GM18498 (cell line): ENCODE data around the gene TBC1D14.

ENCODE experiments used
- ATAC-seq: cut with Tn5 transposase; IDR thresholded peaks from one replicate; pipeline ENCODE4 v1.9.1; 2021; ENCODE audit warnings: mild to moderate bottlenecking, moderate library complexity; ENCODE audit not compliant: unreplicated experiment

TBC1D14 gene

DNA sequence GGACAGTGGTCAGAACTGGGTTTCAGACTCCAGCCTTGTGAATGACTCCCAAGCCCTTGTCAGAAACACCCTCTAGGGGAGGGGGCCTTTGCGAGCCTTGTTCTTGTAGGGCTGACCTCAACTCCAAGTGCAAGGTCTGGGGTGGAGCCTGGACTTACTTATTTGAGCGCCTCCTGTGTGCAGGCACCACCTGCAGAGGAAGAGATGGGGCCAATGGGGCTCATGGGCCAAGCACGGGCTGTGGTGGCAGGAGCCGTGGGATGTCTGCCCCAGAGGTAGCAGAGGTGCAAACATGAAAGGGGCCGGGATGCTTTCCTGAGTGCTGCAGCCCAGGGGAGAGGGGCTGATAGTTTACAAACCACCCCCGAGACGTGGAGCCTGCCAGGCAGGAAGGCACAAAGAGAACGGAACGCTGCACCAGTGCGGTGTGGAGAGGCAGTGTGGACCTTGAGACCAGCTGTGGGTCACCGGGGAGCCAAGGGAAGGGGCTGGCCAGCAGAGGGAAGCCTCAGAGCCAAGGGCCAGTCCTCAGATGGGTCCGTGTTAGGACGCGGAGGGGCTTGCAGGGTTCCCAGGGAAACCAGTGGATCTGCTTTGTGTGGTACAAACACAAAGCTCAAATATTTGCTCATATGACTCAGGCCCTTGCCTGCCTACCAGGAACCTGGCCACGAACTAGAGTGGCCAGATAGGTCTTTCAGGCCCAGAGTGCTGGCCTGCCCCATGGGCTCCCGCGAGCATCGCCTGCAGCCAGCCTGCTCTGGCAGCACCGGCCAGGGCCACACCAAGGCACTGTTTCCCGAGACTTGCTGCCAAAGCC is 124.8 kb downstream of the TBC1D14 start:
- no peak for ATAC-seq

DNA sequence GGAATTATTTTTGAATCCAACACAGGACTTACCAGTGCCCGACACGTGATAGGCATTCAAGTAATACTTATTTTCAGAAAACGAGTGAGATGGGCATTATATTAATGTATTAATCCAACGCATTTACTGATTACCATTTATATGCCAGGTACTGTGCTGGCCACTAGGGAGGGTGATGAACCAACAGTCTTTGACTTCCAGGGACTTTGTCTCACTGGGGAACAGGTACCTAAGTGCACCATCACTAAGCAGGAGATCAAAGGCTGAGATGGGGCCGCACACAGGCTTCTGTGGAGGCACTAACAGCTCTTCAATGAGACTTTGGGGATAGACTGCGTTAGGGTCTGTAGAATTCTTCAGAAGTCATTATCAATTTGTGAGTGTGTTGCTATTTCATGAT is 127.8 kb downstream of the TBC1D14 start:
- no peak for ATAC-seq

DNA sequence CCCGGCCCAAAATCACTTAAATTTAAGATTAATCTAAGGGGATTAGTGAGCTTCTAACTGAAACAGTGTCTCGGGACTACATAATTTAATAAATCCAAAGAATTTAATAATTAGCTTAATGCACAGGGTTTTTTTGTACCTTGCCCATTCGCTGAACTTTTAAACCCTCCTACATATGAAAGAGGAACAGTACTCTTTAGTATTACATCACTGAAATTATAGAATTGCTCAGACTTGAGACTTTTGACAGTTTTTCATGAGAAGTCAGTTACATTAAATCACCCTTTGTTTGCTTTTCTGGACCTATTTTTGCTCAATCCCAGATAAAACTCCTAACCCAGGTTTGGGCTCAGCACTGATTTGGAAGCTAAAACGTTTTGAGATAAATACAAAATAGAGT is 131.1 kb downstream of the TBC1D14 start:
- no peak for ATAC-seq

DNA sequence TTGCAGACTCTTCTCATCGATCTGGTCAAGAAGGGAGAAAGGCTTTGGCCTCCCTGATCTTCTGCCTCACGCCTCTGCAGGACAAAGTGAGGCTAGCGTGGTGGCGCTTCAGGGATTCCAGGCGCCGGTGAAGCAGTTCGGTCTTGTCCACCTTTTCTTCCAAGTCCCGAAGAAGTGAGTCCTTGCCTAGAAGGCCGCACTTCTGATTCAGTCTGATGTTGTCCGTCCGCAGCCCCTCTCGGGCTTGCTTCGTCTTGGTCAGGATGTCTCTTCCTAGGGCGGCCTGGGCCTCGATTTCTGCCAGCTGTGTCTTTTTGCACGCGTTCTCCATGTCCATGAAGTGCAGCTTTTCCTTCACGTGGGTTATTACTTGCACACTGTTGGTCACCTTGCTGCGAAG is 131.6 kb downstream of the TBC1D14 start:
- no peak for ATAC-seq

DNA sequence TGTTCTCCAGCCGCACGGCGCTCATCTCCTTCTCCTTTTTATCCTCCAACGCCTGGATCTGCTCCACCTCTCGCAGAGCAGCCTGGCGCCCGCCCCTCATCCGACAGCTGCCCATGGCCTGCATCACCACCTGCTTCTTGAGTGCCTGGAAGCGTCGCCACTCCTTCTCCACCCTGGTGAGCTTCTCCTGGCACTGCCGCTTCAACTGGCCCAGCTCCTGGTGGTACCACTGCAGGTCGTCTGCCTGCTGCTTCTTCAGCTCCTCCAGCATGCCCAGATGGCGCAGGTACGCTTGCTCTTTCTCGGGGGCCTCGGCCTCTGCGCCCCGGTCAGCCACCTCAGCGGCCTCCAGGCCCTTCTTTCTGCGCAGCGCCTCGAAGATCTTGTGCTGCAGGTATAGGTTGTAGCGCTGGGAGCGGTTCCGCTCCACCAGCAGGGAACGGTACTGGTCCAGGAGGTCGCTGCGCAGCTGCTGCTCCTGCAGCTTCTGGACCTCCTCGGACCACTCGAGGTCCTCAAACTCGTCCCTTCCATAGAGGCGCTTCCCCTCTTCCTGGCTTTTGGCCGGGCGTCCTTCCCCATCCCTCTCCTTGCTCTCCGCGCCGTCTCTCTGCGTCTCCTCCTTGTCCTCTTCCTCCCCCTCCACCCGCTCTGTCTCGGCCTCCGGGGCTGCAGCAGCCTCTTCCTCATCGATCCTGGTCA is 132.3 kb downstream of the TBC1D14 start:
- ATAC-seq, result no peak

DNA sequence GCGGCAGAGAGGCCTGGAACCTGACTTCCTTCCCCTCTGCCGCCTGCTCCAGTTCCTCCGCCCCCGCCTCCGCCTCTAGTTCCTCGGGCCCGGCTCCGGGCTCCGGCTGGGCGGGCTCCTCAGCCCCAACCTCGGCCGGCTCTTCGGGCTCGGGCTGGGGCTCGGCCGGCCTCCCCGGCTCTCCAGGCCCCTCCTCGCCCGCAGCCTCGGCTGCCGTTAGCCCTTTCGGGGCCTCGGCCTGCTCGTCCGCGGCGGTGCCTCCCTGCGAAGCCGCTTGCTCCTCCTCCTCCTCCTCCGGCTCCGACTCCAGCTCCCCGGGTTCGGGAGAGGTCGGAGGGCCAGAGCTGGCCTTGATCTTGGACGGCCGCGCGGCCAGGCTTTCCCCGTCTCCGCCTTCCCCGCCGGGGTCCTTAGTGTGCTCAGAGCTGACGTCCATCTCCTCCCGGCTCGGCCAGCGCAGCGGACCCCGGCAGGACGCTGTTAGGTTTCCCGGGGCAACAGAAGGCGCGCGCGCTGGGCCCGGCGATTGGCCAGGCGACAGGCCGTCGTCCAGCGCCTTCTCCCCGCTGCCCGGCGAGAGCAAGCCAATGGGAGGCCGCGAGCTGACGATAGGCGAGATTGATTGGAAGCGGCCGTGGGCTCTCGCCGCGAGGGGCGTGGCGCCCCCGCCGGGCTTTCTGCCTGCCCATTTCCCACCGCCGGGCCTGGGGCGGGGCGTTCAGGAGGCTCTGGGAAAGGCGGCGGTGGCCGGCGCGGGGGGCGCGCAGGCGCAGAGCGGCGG is 133.1 kb downstream of the TBC1D14 start:
- peak; percentile 87 for ATAC-seq

DNA sequence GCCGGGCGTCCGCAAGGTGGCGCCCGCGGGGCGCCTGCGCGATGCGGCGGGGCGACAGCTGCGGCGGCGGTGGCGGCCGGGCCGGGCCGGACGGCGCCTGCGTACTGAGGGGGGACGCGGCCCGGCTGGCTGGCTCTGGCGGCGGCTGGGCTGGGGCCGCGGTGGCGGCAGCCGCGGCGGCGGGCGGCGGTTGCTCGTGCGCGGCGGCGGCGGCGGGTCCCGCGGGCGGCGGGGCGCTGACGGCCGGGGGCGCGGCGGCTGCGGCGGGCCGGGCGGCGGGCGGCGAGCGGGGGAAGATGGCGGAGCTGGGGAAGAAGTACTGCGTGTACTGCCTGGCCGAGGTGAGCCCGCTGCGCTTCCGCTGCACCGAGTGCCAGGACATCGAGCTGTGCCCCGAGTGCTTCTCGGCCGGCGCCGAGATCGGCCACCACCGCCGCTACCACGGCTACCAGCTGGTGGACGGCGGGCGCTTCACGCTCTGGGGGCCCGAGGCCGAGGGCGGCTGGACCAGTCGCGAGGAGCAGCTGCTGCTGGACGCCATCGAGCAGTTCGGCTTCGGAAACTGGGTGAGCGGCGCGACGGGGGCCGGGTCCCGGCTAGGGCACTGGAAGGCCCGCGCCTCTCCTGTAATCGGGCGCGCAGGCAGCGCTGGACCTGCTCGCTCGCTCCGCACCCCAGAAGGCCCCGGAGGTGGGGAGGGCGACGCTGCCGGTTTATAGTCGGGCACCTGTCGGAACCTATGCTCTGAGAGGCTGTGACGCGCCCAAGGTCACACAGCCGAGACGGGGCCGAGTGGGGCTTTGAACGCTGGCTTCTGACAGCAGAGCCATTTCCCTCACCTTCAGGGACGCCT is 133.9 kb downstream of the TBC1D14 start, which contains the start of gene TADA2B:
TADA2B (plus strand) TSS at position 89 of the 853 bp plus-strand sequence; CDS start at position 297, 208 bp downstream.
- ATAC-seq, result peak; percentile 35

DNA sequence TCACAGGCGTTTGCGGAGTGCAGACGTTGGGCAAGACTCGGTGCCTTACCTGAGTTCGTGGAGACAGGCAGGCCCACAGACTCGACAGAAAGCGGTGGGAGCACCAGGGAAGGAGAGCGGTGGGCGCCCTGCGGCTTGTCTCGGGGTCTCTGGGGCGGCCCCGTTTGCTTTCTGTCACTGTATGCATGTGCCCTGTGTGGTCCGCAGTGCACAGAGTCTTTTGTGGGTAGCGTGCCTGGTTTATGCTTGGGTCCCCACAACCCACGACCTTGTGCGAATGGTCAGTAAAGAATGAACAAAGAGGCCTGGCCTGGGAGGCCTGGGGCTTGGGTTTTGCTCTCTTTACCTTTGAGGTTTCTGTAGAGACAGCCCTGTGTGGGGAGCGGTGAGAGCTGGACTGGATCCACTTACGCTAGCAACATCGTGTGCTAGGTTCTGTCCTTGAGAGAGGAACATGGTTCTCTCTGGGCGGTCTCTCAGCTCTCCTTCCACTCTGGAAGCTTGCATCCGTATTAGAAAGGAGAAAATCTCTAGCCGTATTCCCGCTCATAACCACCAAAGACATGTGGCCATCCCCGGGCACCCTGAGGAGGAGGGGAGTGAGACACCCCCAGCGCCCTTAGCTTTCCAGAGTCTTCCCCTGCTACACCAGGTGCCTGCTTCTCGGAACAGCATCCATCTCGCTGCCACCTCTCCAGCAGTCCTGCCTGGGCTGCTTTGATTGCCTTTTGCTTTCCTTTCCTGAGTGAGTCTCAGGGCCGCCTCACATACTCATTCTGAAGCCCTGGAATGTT is 134.7 kb downstream of the TBC1D14 start:
- ATAC-seq, result no peak

DNA sequence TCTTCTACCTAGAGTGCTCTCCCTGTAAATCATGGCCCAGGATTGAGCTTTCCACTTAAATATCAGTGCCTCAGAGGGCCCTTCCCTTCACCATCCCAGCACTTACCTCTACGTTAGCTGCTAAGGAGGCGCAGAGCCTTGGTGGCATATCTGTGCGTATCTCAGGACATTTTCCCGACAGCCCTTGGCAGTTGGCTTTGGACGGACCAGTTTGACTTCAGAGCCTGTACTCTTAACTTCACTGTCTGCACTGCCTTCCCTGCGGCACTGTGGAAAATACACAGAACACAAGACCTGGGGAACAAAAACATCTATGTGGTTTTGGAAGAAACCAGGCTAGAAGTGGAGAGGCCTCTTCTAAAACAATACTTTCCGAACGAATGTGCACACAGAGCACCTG is 135.9 kb downstream of the TBC1D14 start:
- ATAC-seq, result no peak

DNA sequence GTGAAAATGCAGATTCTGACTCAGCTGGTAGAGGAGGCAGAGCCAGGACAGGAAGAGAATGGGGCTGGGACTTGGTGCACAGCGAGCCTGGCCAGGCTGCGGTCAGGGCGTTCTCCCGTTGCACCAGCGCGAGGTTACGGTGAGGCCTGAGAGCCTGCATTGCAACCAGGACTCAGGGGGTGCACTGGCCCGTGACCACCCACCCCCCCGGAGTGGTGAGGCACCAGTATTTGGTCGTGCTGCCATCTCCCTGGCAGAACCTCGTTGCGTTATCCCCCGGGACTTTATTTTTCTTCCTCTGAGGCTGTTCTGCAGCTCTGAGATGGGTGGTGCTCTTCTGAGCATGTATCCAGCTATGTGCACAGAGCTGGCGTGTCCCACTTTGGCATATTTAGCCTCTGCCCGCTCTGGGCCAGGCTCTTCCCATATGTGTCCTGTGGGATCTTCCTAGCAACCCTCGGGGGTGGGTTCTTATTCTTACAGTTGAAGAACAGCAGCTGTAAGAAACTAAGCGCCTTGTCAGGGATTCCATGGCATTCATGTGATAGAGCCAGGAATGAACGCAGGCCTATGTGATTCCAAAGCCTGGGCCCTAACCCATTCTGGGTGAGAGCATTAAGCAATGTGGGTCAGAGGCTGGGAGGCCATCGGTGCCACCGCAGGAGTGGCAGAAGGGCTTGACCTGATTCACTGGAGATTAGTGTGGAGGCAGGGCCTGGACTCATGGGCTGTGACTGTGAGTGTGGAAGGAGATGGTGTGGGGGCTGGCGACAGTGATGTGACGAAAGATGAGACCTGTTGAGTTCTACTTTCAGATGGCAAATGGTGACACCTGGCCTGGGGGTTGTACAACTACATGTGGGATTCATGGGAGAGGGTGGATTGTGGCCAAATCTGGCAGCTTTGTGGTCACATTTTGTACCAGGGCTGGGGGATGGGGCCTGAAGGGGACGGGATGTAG is 136.6 kb downstream of the TBC1D14 start:
- no peak for ATAC-seq

DNA sequence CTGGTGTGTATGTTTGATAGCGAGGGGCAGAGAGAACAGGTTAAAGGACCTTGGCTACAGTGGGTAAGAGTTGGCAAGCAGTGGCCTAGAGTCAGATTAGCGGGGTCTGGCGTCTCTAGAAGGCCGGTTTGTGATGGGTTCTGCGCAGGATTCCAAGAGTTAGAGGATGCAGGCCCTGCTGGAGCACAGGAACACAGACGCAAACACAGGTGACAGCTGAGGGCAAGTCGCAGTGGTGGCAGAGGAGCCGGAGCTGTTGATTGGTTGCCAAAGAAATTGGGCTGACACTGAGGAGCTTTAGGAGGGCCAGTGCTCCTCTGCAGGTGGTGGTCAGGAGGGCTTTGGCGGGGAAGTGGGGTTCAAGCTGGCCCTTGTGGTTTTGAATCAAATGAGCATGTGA is 137.3 kb downstream of the TBC1D14 start:
- ATAC-seq, result no peak

DNA sequence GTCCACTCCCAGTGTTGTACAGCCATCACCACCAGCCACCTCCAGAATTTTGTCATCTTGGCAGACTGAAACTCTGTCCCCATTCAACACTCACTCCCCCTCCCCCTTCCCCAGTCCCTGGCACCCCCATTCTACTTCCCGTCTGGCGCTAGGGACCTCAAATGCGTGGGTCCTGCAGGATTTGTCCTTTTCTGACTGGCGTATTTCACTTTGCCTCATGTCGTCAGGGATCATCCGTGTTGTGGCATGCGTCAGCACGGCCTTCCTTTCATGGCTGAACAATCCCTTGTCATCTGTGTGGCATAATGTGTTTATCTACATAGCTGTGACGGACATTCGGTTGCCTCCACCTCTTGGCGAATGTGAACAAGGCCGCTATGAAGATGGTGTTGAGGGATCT is 139.0 kb downstream of the TBC1D14 start:
- ATAC-seq, result no peak

DNA sequence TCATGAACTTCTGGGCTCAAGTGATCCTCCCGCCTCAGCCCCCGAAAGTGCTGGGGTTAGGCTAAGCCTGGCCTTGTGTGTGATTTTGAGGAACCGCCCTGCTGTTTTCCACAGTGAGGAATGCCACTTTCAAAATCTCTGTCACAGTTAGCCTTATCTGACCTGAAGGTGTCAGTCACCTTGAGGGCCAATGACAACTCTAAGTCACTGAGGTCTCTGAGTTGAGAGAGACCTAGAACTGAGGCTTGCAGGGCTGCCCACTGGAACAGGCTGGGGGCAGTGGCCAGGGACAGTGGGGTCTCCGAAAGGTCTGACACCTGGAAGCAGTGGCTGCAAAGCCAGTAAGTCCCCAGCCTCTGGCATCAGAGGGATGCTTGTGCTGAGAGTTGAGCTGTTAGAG is 139.7 kb downstream of the TBC1D14 start:
- no peak for ATAC-seq

DNA sequence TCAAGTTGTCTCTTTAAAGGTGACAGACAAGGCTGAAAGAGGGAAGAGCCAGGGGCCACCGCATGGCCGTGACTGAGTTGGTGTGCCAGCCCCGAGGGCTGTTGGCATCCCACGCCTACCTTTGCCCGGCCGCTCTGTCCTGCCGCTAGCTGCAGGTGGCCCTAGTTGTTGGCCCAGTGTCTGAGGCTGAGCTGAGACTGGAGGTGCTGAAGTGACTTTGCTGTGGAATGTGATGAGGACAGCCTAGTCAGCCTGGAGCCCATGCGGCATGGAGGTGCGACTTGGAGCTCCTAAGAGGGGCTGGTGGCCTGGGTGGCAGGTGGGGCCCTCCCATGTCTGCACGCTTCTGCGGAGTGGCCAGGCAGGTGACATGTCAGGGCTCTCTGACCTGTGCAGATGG is 140.1 kb downstream of the TBC1D14 start:
- no peak for ATAC-seq

DNA sequence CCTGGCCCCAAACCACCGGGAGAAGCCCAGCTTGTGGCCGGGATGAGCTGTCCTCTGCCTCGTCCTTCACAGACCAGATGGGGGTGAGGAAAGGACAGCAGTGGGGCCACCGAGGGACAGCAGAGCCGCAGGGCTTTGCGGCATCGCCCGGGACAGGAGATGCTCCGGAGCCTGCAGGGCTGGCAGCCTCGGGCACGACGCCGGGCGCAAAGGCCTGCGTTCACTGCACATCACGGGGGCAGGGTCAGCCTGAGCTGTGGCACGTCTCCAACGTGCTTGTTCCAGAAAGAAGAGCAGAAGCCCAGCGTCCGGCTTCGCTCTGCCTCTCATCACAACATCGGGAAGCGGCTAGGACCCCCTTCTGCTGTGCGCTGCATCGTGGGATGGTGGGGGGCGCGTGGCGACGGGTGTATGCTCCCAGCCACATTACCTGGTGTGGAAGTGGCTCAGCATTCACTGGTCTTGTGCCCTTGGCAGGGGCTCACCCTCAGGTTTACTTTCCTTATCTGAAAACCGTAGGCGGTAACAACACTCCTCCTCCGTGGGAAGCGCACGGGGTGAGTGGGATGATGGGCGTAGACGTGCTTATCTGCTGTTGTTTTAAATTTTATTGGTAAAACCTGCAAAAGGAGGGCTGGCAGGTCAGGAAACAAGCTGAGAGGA is 141.0 kb downstream of the TBC1D14 start:
- no peak for ATAC-seq

DNA sequence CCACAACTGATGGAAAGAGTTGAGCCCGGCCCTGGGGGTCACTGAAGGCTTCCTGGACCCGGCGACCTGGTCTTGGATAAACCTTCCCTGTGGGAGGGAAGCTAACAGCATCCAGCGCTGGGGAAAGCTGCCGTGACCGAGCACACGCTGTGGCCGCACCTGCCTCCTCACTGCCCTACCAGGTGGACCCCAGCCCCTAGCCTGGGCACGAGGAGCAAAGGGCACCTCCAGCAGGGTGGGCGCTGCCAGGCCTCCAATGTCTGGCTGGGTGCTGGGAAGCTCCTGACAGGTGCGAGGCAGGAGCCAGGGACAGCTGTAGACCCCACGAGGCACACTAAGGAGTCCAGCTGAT is 141.5 kb downstream of the TBC1D14 start:
- no peak for ATAC-seq

DNA sequence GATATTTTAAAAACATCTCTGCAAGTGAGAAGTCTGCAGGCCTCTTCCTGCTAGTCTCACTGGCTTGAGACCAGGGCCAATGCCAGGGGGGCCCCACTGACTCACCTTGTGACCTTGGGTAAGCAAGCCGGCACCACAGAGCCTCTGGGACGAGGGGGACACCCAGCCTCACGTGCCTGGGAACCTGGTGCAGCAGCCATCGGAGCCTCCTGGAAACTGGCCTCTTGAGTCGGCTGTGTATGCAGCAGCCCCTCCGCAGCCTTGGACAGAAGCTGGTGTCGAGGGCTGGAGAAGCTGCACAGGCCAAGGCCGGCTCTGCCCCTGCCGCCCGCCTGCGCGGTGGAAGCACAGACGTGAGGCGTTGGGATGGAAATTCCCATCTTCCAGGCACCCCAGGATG is 142.3 kb downstream of the TBC1D14 start:
- no peak for ATAC-seq

DNA sequence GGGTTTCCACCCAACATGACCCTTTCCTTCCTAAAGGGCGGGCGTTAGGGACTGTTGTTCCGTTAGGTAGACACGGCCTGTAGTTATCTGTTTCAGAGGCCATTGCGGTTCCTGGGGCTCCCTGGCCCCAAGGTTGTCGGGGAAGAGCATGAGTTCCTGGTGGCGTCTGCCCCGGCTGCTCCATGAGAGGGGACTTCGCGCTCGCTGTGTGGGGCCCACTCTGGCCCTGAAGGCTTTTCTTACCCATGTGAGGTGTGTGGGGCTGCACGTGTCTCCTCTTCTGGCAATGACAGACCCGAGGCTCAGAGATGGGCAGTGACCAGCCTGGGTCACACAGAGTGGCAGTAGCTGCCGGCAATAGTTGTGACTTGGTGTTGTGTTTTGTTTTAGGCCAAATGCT is 142.7 kb downstream of the TBC1D14 start:
- ATAC-seq, result no peak
